Endothelial cell of umbilical vein (primary cell): ENCODE measurements around the gene ALDH7A1. TPM values are rescaled to one million over a fixed set of nuclear protein-coding genes. Genes with fewer than 3 reads are reported as not detected.

Source experiments
- BruUV-seq: library from RNA; stranded (reverse); fragments of 400-500 nt; replicated peaks from 2 replicates; lab custom pipeline; 2021; lab: Mats Ljungman, UMichigan
- CTCF ChIA-PET: fragments of 300-600, 350-600 bp; sonication (Branson Sonifier 250); formaldehyde crosslinking; loops from one replicate; lab custom pipeline; 2021; ENCODE audit warnings: antibody characterized with exemption, inconsistent platforms; lab: Charles Lee
- POLR2A ChIA-PET: fragments of 300-600, 350-600 bp; sonication (Branson Sonifier 250); formaldehyde crosslinking; loops from one replicate; lab custom pipeline; 2021; ENCODE audit warnings: antibody characterized with exemption, inconsistent platforms; lab: Charles Lee
- DNase-seq: peaks from one replicate; pipeline ENCODE4 v3.0.0-alpha.2; 2011; ENCODE audit warnings: low read depth, low spot score
- FAIRE-seq: peaks from 2 replicates; lab custom pipeline; 2011; peaks lifted over from hg19 to GRCh38; lab: Jason Lieb, UNC
- H2AFZ ChIP-seq: 2 replicates; pipeline ENCODE4 v1.6.0; 2012; ENCODE audit warnings: low read depth, low read length, control low read depth, inconsistent platforms
- H3K27ac ChIP-seq: 2 replicates; pipeline ENCODE4 v1.5.1; 2011; ENCODE audit warnings: low read depth, mild to moderate bottlenecking, control low read depth, low read length, moderate library complexity; ENCODE audit not compliant: insufficient read depth
- H3K27me3 ChIP-seq, 2 experiments: 2 replicates each; pipeline versions ENCODE4 v1.6.0 to v1.6.1; 2011; ENCODE audit warnings: low read length in 2 of 2, mixed read lengths in 1 of 2; ENCODE audit not compliant: control insufficient read depth in 2 of 2, insufficient read depth in 2 of 2
- H3K36me3 ChIP-seq, 2 experiments: 2 replicates in 1 of 2; 3 replicates in 1 of 2; pipeline ENCODE4 v1.5.1; 2011; ENCODE audit warnings: low read length in 2 of 2, mild to moderate bottlenecking in 1 of 2, moderate library complexity in 1 of 2; ENCODE audit not compliant: control insufficient read depth in 2 of 2, insufficient read depth in 2 of 2; ENCODE audit errors: extremely low read depth in 1 of 2
- H3K4me1 ChIP-seq: 3 replicates; pipeline ENCODE4 v1.5.1; 2011; ENCODE audit warnings: mild to moderate bottlenecking, low read length; ENCODE audit not compliant: control insufficient read depth, insufficient read depth; ENCODE audit errors: extremely low read depth
- H3K4me2 ChIP-seq: 2 replicates; pipeline ENCODE4 v1.6.1; 2011; ENCODE audit warnings: low read length, control low read depth, mixed read lengths; ENCODE audit not compliant: insufficient read depth
- H3K4me3 ChIP-seq, 3 experiments: fragments of 200-600 bp in 1 of 3; sonication (generic), shearing (Covaris generic) in 1 of 3; replicated peaks in 1 of 3; 2 replicates each; pipeline ENCODE4 v1.5.1; 2011 to 2016; ENCODE audit warnings: control low read depth in 3 of 3, low read length in 3 of 3, mild to moderate bottlenecking in 2 of 3, inconsistent platforms in 1 of 3, low read depth in 1 of 3, moderate library complexity in 1 of 3; ENCODE audit not compliant: insufficient read depth in 1 of 3
- H3K79me2 ChIP-seq: 2 replicates; pipeline ENCODE4 v1.6.0; 2012; ENCODE audit warnings: low read length, inconsistent platforms; ENCODE audit not compliant: control insufficient read depth, insufficient read depth
- H3K9ac ChIP-seq: replicated peaks from 2 replicates; pipeline ENCODE3; 2011; ENCODE audit warnings: low read length, control low read depth; ENCODE audit not compliant: insufficient read depth; ENCODE audit errors: extremely low read depth
- H3K9me1 ChIP-seq: replicated peaks from 3 replicates; pipeline ENCODE4 v1.6.0; 2011; ENCODE audit warnings: mild to moderate bottlenecking, low read length; ENCODE audit not compliant: control insufficient read depth, insufficient read depth; ENCODE audit errors: extremely low read depth
- H3K9me3 ChIP-seq: replicated peaks from 2 replicates; pipeline ENCODE4 v1.5.1; 2012; ENCODE audit warnings: low read length, inconsistent platforms; ENCODE audit not compliant: control insufficient read depth, insufficient read depth
- H4K20me1 ChIP-seq: replicated peaks from 2 replicates; pipeline ENCODE3; 2011; ENCODE audit warnings: mild to moderate bottlenecking, low read length; ENCODE audit not compliant: control insufficient read depth, insufficient read depth; ENCODE audit errors: extremely low read depth
- EZH2 ChIP-seq: IDR thresholded peaks from 2 replicates; pipeline ENCODE4 v1.6.1; 2012; ENCODE audit warnings: borderline replicate concordance, low read depth, mild to moderate bottlenecking, moderate library complexity, low read length, inconsistent platforms; ENCODE audit not compliant: severe bottlenecking
- FOS ChIP-seq: IDR thresholded peaks from 2 replicates; pipeline ENCODE4 v1.6.1; 2011; ENCODE audit warnings: mild to moderate bottlenecking, low read length, moderate library complexity, borderline replicate concordance; ENCODE audit not compliant: insufficient read depth
- GATA2 ChIP-seq: IDR thresholded peaks from 2 replicates; pipeline ENCODE4 v1.7.0; 2011; ENCODE audit warnings: low read depth, mild to moderate bottlenecking, moderate library complexity, mixed read lengths, low read length; ENCODE audit not compliant: insufficient read length, insufficient read depth
- JUN ChIP-seq: IDR thresholded peaks from 2 replicates; pipeline ENCODE4 v1.6.1; 2011; ENCODE audit warnings: borderline replicate concordance, low read depth; ENCODE audit not compliant: insufficient read length, insufficient read depth
- MYC ChIP-seq: IDR thresholded peaks from one replicate; pipeline ENCODE4 v1.6.1; 2011; ENCODE audit warnings: mild to moderate bottlenecking, low read depth, low read length
- POLR2A ChIP-seq: IDR thresholded peaks from 2 replicates; pipeline ENCODE4 v1.6.1; 2012; ENCODE audit warnings: low read depth, mild to moderate bottlenecking, control low read depth, low read length
- POLR2AphosphoS5 ChIP-seq: IDR thresholded peaks from 2 replicates; pipeline ENCODE4 v1.6.1; 2012; ENCODE audit warnings: low read depth, mild to moderate bottlenecking, control low read depth, low read length, moderate library complexity; ENCODE audit not compliant: insufficient read depth
- dilution Hi-C: fragments of 300-500 bp; cut with MboI; formaldehyde crosslinking; loops from one replicate; pipeline ENCODE4 v1.15.0; 2019; ENCODE audit warnings: low sequenced_read_pairs; ENCODE audit not compliant: extremely low pct_ligation_motif_present
- intact Hi-C: fragments of 100-400 bp; cut with micrococcal nuclease; formaldehyde crosslinking; loops from one replicate; pipeline ENCODE4 v1.10.0; 2022
- polyA plus RNA-seq, 4 experiments: library from polyadenylated mRNA; depleted of rRNA in 3 of 4; stranded (reverse) in 3 of 4; unstranded in 1 of 4; fragments of >200 nt; gene quantifications; 2 replicates each; pipeline versions ENCODE4 v1.2.1 to v1.2.3, GENCODE V29; 2011 to 2012; ENCODE audit warnings: missing spikeins in 1 of 4
- total RNA-seq: library from RNA; stranded (reverse); gene quantifications from 2 replicates; pipeline ENCODE4 v1.2.3, GENCODE V29; 2021
- TF ChIP-seq, protein P1 (sequence below), 2 donors: IDR thresholded peaks; 1 replicate in 1 of 2; 2 replicates in 1 of 2; pipeline ENCODE4 v1.5.1; 2011; ENCODE audit warnings: low read length in 2 of 2, mild to moderate bottlenecking in 2 of 2, moderate library complexity in 2 of 2, control low read depth in 1 of 2, inconsistent platforms in 1 of 2, low read depth in 1 of 2; ENCODE audit not compliant: insufficient read depth in 1 of 2; ENCODE audit errors: extremely low read depth in 1 of 2
- TF ChIP-seq, protein P2 (sequence below): IDR thresholded peaks from 2 replicates; pipeline ENCODE4 v1.6.1; 2011; ENCODE audit not compliant: insufficient read depth, insufficient read length

The ALDH7A1 gene
- total and polyA plus RNA-seq, 2 donors (not counting 3 experiments of a cell fraction or from before 2014, with no cell fraction given): 43.6 to 103 TPM

DNA sequence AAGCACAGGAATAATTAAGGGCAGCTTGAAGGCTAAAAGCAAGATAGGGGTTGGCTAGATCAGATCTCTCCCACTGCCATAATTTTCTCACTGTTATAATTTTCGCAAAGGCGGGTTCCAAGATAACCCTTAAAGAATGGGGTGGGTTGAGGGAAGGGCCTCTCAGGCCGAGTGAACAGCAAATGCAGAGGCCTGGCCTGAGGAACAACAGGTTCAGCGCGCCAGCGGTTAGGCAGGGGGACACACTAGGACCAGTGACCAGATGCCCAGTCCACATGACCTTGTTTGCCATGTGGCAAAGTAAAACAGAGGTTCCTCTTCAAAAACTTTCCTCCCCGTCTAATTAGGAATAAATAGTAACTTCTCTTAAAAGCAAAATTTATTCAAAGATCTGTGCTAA, 4.5 kb upstream of the ALDH7A1 start:
- Histone ChIP-seq H3K4me3 (no peak overlapping the region), H4K20me1 (no peaks in the 10 kb centered on the region), H3K4me1 (peaks cover 19% of the 10 kb centered on the region), H2AFZ (peak overlapping the region; percentile 23), H3K4me2 (no peak overlapping the region), H3K9ac (no peak overlapping the region), H3K27ac (no peak overlapping the region), H3K9me1 (no peaks in the 10 kb centered on the region), H3K79me2 (peaks cover 32% of the 10 kb centered on the region), H3K27me3 (no peaks in the 10 kb centered on the region), H3K36me3 (peaks cover 0 to 2% of the 10 kb centered on the region in 2 experiments), H3K9me3 (no peaks in the 10 kb centered on the region)
- TF ChIP-seq MYC (no peak), EZH2 (no peak), FOS (no peak), POLR2AphosphoS5 (no peak), GATA2 (no peak), POLR2A (no peak), JUN (no peak)
- TF ChIP-seq, protein P1, sequence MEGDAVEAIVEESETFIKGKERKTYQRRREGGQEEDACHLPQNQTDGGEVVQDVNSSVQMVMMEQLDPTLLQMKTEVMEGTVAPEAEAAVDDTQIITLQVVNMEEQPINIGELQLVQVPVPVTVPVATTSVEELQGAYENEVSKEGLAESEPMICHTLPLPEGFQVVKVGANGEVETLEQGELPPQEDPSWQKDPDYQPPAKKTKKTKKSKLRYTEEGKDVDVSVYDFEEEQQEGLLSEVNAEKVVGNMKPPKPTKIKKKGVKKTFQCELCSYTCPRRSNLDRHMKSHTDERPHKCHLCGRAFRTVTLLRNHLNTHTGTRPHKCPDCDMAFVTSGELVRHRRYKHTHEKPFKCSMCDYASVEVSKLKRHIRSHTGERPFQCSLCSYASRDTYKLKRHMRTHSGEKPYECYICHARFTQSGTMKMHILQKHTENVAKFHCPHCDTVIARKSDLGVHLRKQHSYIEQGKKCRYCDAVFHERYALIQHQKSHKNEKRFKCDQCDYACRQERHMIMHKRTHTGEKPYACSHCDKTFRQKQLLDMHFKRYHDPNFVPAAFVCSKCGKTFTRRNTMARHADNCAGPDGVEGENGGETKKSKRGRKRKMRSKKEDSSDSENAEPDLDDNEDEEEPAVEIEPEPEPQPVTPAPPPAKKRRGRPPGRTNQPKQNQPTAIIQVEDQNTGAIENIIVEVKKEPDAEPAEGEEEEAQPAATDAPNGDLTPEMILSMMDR (IDR thresholded peaks at IDR 0.05; ENCODE audit: extremely low read depth in 1 of 2, insufficient read depth in 1 of 2, low read depth in 1 of 2, low read length in 2 of 2): no peak
- TF ChIP-seq, protein P2, sequence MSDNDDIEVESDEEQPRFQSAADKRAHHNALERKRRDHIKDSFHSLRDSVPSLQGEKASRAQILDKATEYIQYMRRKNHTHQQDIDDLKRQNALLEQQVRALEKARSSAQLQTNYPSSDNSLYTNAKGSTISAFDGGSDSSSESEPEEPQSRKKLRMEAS: no peak
- POLR2A ChIA-PET: no interaction called here
- TSS peak; percentile 23 for BruUV-seq
- DNase-seq: no peak
- CTCF ChIA-PET: interaction anchor here (1.7 kb wide), 1 partner anchor 15 kb away, joined by 3 read pairs; no protein-coding TSS in a partner anchor
- dilution Hi-C loops: no loop called here
- FAIRE-seq: no peak
- intact Hi-C loops: no loop called here
